Raji (cell line): ENCODE data around the gene DRC7.

Source experiments
- POLR2A ChIP-seq: IDR thresholded peaks from 2 replicates; pipeline ENCODE4 v1.6.1; 2011; ENCODE audit warnings: low read depth, low read length, control low read depth; ENCODE audit not compliant: insufficient read depth

Gene DRC7

GRCh38 chr16:57743458-57743857 lies 48.9 kb downstream of the DRC7 start:
- no peak for TF ChIP-seq POLR2A

GRCh38 chr16:57743886-57744641 lies 49.5 kb downstream of the DRC7 start:
- TF ChIP-seq POLR2A, result no peak

GRCh38 chr16:57744642-57744903 lies 50.0 kb downstream of the DRC7 start:
- TF ChIP-seq POLR2A, result no peak

GRCh38 chr16:57745768-57746167 lies 51.2 kb downstream of the DRC7 start:
- no peak for TF ChIP-seq POLR2A

- TF ChIP-seq POLR2A, result no peak
These were observed 52.5 kb downstream of the DRC7 start for GRCh38 chr16:57747091-57747490.

GRCh38 chr16:57747496-57747895 lies 52.9 kb downstream of the DRC7 start:
- TF ChIP-seq POLR2A, result no peak

GRCh38 chr16:57747996-57748395 lies 53.4 kb downstream of the DRC7 start:
- no peak for TF ChIP-seq POLR2A

GRCh38 chr16:57748596-57748995 lies 54.0 kb downstream of the DRC7 start:
- no peak for TF ChIP-seq POLR2A

DNA sequence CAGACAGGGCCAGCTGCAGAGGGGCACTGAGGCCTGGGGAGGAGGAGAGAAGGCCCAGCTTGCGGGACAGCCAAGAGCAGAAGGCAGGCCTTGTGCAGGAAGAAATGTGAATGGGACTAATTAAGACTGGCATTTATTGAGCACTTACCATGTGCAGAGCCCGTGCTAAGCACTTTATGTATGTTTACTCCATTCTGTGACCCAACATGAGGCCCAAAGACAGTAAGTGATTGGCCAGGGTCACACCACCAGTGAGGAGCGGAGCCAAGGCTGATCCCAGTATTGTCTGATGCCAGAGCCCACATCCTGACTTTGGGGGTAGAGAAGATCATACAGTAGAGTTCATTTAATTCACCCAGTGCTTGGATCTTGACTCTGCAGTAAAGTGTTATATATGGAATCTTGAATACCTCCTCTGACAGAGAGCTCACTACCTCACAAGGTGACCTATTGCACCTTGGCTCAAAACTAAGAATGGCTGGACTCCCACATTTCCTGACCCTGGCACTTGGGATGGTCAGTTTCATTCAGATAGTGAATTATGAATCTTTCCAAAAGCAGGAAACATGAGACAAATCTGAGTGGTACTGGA lies 54.6 kb downstream of the DRC7 start:
- TF ChIP-seq POLR2A, result no peak

- TF ChIP-seq POLR2A, result no peak
These were observed 55.3 kb downstream of the DRC7 start for GRCh38 chr16:57749856-57750452.

DNA sequence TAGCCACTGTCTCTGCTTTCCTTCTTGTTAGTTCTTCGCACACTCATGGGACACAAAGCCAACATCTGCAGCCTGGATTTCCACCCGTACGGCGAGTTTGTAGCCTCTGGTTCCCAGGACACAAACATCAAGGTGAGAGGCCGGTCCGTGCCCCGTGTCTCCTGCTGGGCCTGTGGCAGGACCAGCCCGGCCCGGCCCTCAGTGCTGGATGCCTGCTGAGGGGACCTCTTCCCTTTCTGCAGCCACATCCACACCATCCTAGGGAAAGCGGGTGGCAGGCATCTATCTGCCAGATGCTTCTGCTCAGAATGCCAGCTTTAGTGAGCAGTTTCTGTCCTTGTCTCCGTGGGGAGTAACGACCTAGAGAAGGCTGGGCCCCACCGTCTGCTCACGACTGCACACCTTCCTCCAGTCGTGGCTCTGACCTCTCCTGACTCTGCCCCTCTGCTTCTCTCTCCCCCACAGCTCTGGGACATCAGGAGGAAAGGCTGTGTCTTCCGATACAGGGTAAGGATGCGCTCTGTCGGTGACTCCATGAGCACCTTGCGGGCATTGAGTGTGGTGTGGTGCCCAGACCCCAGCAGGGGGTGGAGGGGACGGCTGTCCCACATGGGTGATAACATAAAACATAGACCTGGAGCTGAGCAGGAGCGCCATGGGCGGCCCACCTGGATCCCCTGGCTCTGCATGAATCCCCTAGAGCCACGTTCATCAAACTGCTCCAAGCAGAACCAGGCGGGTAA lies 56.4 kb downstream of the DRC7 start:
- no peak for TF ChIP-seq POLR2A

DNA sequence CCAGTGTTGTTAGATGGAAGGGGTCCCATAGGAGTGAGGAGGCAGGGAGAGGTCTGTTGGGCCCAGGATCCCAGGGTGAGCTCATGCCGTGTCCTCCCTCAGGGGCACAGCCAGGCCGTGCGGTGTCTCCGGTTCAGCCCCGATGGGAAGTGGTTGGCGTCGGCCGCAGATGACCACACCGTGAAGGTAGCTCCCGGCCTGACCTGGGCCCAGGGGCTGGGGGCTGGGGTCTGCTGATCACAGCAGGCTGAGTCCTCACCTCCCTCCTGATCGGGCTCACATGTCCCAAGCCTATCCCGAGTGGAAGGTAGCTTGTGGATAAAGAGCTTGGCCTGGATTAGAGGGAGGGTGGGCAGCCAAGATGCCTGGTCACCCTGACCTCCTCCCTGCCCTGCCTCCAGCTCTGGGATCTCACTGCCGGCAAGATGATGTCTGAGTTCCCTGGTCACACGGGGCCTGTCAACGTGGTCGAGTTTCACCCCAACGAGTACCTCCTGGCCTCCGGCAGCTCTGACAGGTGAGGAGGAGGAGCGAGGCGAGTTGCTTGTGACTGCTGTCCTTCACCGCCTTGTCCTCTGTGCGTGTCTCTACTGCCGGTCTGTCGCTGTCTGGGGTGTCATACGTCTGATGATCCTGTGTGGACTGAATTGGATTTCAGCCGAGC lies 57.1 kb downstream of the DRC7 start:
- no peak for TF ChIP-seq POLR2A

GRCh38 chr16:57752203-57752580 lies 57.6 kb downstream of the DRC7 start:
- TF ChIP-seq POLR2A, result no peak

DNA sequence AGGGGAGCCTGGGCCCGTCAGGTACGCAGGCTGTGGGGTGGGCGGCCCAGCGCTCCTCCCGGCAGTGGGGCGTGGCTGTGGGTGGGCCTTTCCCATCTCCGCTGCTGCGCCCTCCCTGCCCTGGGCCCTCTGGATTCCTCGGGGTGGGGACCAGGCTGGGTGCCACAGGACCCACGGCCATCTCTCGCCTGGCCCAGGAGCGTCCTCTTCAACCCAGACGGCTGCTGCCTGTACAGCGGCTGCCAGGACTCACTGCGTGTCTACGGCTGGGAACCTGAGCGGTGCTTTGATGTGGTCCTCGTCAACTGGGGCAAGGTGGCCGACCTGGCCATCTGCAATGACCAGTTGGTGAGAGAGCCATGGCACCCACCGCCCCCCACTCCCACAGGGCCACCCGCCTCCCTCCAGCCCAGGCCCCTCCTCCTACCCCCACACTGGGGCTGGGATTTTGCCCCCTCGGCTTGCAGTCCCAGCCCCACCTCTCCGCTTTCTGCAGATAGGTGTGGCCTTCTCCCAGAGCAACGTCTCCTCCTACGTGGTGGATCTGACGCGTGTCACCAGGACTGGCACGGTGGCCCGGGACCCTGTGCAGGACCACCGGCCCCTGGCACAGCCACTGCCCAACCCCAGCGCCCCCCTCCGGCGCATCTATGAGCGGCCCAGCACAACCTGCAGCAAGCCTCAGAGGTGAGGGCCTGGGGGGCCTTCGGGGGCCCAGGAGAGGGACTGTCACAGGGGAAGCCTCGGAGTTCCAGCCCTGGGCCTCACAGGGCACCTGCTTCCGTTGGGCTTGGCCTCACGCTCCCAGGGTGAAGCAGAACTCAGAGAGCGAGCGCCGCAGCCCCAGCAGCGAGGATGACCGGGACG lies 58.2 kb downstream of the DRC7 start:
- TF ChIP-seq POLR2A, result no peak
